Stimulated activated CD4-positive, alpha-beta T cell treated with anti-CD3 and anti-CD28 coated beads, Interleukin-2, amount 100 ng/mL, for 24 hours (primary cell): ENCODE results near the gene KCNS3.
"Not testable (repeated sequence)": the region's sequence is repeated elsewhere in the genome, so short reads cannot be mapped to it uniquely, and the experiment has no call there.

ENCODE experiments used
- DNase-seq, 2 donors: peaks; one replicate each; pipeline ENCODE4 v3.0.0-alpha.2; 2020

Gene KCNS3

GRCh38 chr2:17950006-17950405, 71.5 kb downstream of the KCNS3 start:
- no peak for DNase-seq

- no peak for DNase-seq
These were observed 73.1 kb downstream of the KCNS3 start for GRCh38 chr2:17951563-17951962.

GRCh38 chr2:17958466-17959092, 80.1 kb downstream of the KCNS3 start:
- no peak for DNase-seq

- DNase-seq, result no peak
These were observed 80.9 kb downstream of the KCNS3 start for GRCh38 chr2:17959356-17959755.

GRCh38 chr2:17959833-17960232, 81.4 kb downstream of the KCNS3 start:
- no peak for DNase-seq

- DNase-seq, result no peak
These were observed 82.5 kb downstream of the KCNS3 start for GRCh38 chr2:17960925-17961324.

GRCh38 chr2:17961789-17962188, 83.3 kb downstream of the KCNS3 start:
- no peak for DNase-seq

- DNase-seq, result no peak
These were observed 84.4 kb downstream of the KCNS3 start for GRCh38 chr2:17962876-17963275.

GRCh38 chr2:17963571-17963970, 85.1 kb downstream of the KCNS3 start:
- not testable (repeated sequence) for DNase-seq

GRCh38 chr2:17965196-17965595, 86.7 kb downstream of the KCNS3 start:
- DNase-seq, result no peak

- DNase-seq, result no peak
These were observed 88.3 kb downstream of the KCNS3 start for GRCh38 chr2:17966798-17967197.

GRCh38 chr2:17969661-17970060, 91.2 kb downstream of the KCNS3 start:
- DNase-seq, result no peak

- DNase-seq, result no peak
These were observed 93.2 kb downstream of the KCNS3 start for GRCh38 chr2:17971531-17972125.

GRCh38 chr2:17972991-17973390, 94.5 kb downstream of the KCNS3 start:
- DNase-seq, result no peak

GRCh38 chr2:17975401-17975800, 96.9 kb downstream of the KCNS3 start:
- no peak for DNase-seq

GRCh38 chr2:17976871-17977746, 98.6 kb downstream of the KCNS3 start:
- DNase-seq, result no peak

GRCh38 chr2:17979707-17980106, 101.2 kb downstream of the KCNS3 start:
- DNase-seq, result no peak

GRCh38 chr2:17981936-17982335, 103.5 kb downstream of the KCNS3 start:
- DNase-seq, result no peak
